MM.1S (cell line): ENCODE data around the gene TYR.
"Not testable (repeated sequence)": the region's sequence is repeated elsewhere in the genome, so short reads cannot be mapped to it uniquely, and the experiment has no call there.

Source experiments
- CTCF ChIP-seq: fragments of 300-600 bp; sonication (generic); IDR thresholded peaks from 2 replicates; pipeline ENCODE4 v1.5.1; 2016; ENCODE audit warnings: antibody characterized with exemption, low read length, mixed read lengths
- EZH2 ChIP-seq: fragments of 300-600 bp; sonication (generic); optimal IDR thresholded peaks from 2 replicates; pipeline ENCODE3; 2017; ENCODE audit warnings: low read depth, mild to moderate bottlenecking, antibody characterized with exemption, low read length, mixed read lengths
- EZH2phosphoT487 ChIP-seq: fragments of 300-600 bp; sonication (generic); IDR thresholded peaks from 2 replicates; pipeline ENCODE4 v1.6.1; 2018; ENCODE audit warnings: antibody characterized with exemption, low read length

- TF ChIP-seq CTCF, EZH2phosphoT487, EZH2: not testable (repeated sequence)
Measured at GRCh38 chr11:89295023-89295422, 117.3 kb downstream of the TYR start.
